Forelimb muscle (tissue), 1 donor: ENCODE data around the gene ARFGAP3. TPM values are rescaled to one million over a fixed set of nuclear protein-coding genes. Genes with fewer than 3 reads are reported as not detected.

Experiments used
- DNase-seq: peaks from one replicate; pipeline ENCODE4 v3.0.0-alpha.2; 2013; ENCODE audit warnings: low read depth
- polyA plus RNA-seq: library from polyadenylated mRNA; unstranded; fragments of 120-200 nt; gene quantifications from one replicate; pipeline ENCODE4 v1.2.1, GENCODE V29; 2013; ENCODE audit not compliant: insufficient read length

Gene ARFGAP3
- polyA plus RNA-seq, 1 donor = 37.3 TPM

DNA sequence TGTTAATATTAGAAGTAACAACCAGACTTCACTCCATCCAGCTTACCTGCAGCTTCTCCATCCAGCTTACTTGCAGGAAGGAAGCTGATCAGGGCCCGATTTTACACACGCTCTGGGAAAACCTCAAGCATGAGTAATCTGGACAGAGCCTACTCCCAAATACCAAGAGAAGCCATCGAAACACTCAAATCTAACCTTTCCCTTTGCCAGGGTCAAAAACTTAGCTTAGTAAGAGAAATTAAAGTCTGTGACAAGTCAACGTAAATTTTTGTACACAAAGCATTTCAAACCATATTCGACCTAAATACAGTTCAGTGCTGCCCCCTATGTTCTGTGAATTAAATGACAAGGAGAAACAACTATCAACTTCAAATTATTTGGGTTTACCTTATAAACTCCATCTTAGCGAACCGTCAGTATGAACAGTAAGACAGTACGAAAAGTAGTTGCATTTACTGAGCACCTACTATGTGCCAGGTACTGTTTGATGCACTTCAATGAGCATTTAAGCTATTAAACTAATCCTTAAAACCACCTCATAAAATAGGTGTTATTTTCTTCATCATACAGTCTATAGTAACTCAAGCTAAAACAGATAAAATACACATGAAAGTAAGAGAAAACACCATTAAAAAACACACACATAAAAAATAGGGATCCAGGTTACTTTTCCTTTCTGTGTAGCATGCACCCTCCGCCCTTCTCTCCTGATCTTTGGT lies 36.9 kb downstream of the ARFGAP3 start:
- peak; percentile 6 for DNase-seq

DNA sequence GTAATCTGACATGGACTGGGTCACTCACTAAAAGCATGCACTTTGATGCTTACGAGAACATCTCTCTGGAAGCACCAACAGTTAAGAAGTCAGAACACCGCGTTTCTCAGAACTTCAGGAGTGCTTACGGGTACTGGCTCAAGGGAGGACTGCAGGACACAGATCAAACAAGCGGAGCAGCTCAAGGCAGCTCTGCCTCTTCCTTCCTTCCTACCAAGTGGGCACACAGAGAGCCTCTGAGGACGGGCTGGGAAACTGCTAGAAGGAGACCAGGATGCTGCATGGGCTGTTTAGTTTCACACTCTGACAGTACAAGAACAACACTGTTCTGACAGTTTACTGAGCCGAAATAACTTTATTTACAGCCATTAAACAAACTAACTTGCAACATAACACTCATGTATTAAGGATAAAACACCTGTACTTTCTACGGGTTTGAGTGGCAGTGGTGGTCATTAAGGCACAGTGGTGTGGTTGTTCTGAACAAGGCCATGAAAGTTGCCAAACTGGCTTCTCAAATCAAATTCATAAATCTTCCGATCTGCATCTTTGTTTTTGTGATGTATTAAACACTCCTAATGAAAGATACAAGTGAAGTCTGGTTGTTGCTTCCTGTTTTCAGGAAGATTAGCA lies 37.5 kb downstream of the ARFGAP3 start:
- DNase-seq = no peak

DNA sequence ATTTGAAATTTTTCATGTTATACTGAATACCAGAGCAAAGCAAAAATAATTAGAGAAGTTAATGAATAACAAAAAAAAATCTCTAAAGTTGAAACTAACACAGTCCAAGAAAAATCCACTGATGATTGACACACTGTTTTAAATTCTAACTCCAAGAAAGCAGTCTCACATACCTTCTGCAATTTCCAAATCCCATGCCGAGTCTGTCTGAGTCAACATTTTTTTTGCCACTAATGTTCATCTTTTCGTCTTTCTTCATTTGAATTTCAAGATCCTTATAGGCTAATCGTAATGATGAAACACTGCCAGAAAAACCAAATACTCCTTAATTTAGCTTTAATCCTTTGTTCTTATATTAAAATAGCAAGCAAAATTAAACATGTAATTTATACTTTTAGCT lies 39.5 kb downstream of the ARFGAP3 start:
- DNase-seq = no peak

DNA sequence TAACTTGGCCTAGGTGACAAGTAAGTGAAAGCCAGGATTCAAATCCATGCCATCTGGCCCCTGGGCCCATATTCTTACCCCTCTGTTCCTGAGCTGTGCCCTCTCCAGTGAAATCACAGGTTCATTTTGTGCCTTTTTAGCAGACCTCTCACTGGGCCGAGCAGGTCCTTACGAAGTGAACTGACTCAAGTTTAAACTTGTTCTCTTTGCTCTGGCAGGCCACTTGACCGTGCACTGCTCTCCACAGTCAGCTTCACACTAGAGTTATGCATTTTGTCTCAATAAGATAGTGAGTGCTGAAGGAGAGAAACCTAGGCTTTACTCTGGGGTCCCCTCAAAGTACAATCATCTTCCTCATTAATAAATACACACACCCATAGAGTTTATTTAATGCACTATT lies 40.7 kb downstream of the ARFGAP3 start:
- no peak for DNase-seq

DNA sequence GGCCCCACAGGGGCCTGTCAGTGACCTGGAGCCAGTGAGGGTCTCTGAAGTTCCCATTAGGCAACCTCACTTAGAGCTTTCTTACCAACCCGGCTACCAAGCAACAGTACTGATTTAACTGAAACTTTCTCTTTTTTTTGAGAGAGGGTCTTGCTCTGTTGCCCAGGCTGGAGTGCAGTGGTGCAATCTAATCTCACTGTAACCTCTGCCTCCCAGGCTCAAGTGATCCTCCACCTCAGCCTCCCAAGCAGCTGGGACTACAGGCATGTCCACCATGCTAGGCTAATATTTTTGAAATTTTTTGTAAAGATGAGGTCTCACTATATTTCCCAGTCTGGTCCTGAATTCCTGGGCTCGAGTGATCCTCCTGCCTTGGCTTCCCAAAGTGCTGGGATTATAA lies 42.5 kb downstream of the ARFGAP3 start:
- no peak for DNase-seq

DNA sequence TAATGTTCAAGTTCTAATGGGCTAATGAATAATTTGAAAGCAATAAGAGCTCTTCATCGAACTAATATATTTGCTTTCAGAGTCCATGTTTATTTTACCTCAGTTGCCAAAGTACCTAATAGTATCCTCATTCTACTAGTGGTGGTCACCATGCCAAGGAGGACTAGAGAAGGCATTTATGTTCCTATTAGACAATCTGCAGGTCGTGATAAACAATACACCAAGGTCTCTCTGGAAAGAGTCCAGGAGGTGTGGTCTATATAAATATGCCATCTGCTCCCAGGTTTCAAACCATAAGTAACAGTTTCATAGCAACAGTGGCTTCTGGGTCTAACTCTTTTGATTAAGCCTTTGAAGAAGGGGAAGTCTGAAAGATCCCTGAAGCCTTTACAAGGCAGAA lies 42.9 kb downstream of the ARFGAP3 start:
- no peak for DNase-seq

DNA sequence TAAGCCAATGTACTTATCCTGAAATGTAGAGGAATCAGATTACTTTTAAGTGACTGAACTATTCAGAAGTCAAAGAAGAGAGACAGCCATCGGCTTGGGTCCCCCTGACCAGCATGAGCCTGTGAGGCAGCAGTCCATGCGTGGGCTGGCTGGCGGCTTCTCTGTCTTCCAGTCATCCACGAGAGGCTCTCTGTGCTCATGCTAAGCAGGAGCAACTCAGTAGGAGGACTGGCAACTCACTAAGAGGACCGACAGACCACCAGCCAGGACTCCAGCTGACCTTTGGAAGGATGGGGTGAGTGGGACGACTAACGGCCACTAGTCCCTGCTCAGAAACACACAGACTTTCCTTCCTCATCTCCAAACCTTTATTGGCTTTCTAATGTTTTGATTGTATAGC lies 43.6 kb downstream of the ARFGAP3 start:
- DNase-seq = no peak

DNA sequence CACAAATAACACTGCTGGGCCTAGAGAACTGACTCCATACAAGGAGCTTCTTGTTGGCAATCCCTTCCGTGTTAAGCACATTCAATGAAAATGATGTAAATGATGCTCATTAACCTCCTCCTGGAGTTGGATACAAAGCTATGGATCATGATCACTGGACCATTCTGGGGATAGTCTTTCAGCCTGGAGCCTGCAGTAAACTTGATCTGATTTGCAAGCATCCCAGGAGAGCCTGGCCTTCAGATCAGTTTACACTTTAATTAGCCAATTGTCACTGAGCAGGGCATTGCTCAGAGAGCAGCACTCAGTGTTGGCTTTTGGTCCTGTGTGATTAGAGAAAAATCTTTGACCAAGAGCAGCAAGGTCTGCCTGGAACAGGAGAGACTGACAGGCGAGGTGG lies 45.6 kb downstream of the ARFGAP3 start:
- no peak for DNase-seq

DNA sequence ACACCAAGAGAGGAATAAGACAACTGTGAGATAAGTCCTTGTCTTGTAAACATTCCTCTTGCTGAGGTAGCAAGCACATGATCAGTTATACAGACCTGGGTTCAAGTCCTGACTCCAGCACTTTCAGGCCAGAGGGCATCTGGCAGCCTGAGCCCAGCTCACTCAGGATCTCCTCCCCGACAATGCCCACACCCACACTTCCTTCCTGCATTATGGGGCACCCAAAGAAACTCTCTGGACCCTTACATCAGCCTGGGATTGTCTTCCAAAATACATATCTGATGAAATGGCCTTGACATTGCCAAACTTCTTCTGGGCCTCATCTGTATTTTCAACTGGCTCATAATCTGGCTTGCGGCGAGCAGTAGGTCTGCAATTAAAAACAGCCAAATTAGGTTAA lies 48.6 kb downstream of the ARFGAP3 start:
- no peak for DNase-seq

DNA sequence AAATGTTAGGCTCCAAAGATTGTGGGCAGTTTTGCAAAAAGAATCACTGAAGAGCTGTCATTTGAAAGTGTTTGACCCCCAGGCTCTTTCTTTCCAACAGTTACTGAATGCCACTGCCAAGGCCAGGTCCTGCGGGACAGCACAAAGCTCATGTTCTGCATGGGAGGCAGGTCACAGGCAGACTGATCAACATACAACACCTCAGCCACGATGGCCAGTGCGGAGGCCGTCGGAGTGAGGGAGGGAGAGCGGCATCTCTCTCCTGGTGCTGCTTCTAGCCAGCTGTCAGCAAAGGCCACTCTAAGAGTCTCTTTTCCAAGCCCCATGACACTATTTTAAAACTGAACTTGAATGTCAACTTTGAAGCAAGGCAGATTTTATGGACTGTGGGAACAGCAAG lies 49.9 kb downstream of the ARFGAP3 start:
- DNase-seq = no peak

DNA sequence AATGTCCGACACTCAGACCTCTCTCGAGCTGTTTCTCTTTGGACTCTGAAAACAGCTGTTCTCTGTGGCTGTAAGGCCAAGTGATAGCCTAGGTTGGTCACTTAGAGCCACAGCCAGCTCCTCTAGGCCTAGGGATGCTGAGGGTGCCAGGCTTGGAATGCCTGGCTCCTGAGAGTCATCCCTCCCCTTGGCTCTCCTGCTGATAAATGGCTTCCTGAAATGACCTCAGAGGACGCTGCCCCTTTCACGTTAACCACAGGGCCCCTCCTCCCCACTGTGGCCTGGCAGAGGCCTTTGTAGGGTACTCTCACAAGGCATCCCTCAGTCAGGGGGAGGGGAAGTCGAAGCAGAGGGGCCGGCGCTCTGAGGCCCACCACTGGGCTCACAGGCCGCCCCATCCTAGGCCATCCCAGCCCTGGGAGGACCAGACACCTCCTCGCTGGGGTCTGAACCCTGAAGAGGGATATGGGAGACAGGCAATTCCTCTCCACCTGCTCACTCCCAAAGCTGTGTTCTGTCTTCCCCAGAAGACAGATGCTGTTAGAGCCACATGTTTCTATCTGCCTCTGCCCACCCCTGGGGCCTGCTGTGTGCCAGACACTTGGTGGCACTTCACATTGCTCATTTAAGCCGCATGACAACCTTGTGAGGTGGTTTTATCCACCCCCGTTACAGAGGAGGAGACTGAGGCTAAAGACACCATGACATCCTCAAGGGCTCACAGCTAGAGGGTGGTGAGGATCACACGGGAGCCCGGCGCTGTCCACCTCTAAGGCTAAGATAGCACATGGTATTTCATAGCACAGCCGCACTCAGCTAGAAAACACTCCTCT lies 50.9 kb downstream of the ARFGAP3 start:
- DNase-seq = no peak

DNA sequence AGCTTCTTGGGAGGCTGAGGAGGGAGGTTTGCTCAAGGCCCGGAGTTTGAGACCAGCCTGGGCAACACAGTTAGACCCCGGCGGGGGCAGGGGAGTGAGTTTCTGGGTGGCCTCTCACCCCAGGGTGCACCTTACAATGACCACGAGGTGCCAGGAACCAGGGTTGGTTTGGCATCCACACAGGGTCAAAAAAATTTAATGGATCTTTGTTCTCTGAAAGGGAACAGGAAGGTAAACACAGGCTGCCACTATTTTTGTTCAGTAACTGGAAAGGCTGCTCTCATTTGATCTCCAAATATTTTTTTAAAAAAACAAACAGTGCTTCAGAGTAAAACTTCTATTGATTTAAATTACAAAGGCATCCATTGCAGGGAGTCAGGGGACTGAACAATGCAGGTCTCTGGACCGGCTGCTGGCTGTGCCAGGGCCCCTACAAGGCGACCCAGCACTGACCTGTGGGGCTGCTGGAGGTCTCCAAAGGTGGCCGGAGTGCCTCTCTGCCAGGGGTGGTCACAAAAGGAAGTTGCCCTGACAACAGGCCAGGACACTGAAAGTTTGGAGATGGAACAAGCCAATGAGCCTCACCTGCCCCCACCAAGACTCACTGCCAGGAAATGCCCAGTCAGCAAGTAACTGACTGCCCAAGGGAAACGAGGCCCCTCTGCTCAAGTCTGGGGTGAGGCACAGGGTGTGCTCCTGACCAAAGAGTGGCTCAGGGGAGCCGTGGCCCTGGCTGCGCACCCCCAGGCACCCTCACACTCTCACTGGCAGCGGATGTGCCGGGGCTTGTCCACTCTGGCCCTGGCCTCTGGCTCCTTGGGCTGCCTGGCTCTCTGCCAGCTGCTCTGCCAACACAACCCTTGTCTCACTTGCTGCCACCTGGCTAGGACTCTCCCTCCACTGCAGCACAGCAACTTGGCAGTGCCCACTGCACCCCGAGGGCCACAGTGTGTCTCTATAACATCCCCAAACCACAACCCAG lies 51.8 kb downstream of the ARFGAP3 start:
- no peak for DNase-seq

DNA sequence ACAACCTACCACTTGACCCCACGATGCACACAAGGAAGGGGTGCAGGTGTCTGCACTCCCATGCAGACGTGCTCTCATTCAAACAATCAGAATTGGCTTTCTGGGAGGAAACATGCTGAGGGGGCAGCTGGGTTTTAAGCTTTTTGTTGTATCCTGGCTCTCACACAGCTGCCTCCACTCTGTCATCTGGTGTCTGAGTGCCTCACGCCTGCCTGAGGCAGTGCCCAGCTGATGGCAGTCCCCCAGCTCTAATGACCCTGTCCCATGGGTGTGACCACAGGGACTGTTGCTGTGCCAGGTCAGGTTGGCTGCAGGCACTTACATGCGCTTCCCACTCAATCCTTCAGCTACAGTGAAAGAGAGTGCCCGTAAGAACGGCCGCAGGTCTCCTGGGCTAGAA lies 53.7 kb downstream of the ARFGAP3 start:
- DNase-seq = no peak

DNA sequence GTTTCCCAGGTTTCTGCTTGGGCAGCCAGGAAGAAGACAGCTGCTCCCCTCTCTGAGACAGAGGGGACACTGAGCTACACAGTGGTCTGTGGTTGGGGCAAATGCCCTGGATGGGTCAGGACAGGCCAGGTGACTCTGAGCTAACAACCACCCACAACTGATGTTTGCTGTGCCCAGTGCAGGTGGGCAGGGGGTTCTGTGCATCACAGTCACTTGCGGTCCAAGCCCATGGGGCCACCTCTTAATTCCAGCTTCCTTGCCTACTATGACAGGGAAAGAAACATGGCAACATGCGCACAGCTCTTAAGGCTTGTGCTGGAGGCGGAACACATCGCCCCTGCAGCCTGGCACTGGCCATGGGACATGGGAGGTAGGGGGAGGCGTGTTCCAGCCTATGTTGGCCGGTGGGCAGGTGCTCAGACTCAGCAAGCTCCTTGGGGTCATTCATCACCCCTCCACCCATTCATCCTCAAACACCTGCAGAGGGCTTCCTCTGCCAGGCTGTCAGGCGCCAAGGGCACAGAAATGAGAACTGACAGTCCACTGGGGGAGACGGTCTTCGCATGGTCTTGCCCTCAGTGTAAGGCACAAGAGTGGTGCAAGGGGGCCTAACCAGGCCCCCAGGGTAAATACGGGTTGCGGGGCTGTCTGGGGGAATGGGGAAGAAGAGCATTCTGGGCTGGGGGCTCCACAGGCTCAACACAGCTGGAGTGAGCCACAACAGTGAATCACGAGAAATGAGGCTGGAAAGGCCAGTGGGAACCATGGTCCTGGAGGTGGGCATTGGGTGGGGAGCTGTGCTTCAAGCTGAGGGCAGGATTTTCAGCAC lies 55.6 kb downstream of the ARFGAP3 start:
- no peak for DNase-seq

DNA sequence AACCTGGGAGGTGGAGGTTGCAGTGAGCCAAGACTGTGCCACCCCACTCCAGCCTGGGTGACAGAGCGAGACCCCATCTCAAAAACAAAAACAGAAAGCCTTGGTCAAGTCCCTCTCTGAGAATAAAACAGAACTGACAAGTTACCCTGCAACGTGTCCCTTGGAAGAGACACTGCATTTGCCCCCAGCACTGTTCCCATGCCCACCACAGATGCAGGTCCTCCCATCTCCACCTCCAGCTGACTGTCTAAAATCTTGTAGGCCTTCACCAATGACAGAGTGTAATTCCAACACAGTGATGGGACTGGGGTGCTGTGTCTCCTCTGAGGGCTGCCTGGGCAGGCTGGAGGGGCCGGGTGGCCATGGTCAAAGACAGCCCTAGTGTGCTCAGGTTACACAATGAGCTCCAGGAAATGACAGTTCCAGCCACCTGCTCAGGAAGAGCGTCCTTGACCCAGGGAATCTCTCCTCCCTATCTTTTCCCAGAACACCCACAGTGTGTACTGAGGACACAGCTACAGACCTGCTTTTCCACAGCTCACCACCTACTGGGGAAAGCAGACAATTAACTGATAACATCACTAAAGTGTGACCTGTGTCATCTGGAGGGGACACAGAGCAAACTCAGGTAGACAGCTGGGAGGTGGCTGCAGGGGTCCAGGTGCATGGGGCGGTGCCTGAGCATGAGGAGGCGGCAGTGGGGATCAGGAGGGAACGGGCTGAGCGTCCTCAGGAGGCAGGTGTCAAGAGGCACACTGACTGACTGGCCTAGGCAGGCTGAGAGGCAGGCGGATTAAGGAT lies 56.4 kb downstream of the ARFGAP3 start:
- no peak for DNase-seq

DNA sequence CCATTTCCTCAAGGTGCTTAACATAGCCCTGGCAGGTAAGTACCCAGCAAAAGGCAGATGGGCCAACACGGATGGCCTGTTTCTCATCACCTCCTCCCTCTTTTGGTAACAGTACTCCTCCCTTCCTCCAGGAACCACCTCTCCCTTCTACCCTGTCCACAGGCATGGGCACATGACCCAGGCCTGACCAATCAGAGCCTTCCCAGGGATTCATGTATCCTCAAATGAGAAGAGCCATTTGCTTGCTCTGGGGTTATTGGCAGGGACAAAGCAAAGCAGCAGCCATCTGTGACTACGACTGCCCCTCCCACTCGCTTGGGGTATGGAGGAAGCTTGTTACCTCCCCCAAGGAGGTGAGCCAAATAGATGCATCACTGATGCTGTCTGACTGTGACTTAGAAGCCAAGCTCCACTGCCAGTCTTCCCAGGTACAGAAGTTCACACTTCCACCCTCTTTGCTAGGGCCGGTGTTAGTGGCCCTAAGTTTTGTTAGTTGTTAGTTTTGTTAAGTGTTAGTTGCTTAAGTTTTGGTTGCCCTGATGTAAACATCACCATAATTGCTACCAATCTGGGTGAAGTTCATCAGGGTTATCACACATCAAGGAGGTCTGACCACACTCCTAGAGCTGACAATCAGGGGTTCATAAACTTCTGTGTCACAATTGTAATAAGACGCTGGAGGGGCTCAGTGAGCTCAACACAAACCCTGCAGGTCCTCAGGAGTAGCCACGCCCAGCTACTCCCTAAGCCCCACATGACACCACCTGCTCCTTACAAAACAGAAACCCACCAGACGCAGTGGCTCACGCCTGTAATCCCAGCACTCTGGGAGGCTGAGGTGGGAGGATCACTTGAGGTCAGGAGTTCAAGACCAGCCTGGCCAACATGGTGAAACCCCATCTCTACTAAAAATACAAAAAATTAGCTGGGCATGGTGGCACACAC lies 57.3 kb downstream of the ARFGAP3 start:
- DNase-seq = no peak

DNA sequence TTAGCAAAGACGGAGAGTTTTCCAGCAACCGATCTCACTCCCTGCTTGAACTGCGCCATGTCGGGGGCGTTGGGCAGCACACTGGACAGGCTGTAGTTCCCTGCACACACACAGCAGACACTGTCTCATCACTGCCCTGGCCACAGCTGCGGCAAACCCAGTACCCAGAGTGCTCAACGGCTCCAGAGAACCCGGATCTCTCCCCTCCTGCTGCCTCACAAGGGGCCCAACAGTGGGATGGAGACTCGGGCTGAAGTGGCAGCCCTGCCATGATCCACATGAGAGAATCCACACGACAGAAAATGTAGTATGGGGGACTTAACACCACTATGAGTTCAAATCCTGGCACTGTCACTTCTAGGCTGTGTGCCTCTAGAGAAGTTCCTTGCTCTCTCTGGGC lies 58.0 kb downstream of the ARFGAP3 start:
- no peak for DNase-seq

DNA sequence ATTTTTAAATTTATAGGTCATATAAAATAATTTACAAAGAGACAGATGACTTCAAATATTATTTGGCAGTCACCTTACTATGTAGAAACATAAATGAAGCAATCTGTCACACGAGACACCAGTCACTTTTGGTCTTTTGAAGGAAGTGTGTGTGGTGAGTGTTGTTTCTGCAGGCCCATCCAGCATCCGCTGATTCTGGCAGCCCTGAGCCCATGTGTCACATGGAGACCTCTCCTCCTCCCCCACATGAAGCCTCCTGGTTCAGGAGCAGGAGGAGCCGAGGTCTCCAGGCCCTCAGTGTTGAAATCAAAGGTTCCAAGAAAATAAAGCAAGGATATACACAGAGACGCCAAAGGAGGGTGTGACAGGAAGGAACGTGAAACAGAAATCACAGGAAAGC lies 60.1 kb downstream of the ARFGAP3 start:
- no peak for DNase-seq

DNA sequence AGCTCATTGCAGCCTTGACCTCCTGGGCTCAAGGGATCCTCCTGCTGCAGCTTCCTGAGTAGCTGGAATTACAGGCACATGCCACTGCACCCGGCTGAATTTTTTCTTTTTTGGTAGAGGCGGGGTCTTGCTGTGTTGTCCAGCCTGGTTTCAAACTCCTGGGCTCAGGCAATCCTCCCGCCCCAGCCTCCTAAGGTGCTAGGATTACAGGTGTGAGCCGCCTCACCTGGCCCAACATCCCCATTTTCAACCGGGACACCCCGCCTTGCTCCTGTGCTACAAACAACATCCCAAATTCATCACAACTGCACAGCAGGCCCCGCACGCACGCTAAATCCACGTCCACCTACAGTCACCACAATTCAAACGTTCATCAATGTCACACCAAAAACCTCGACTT lies 61.0 kb downstream of the ARFGAP3 start:
- DNase-seq = no peak
